Naive B cell (primary cell): Measurements from ENCODE around the gene GAPVD1. TPM values are rescaled to one million over a fixed set of nuclear protein-coding genes. Genes with fewer than 3 reads are reported as not detected.
"Not testable (repeated sequence)": the region's sequence is repeated elsewhere in the genome, so short reads cannot be mapped to it uniquely, and the experiment has no call there.

Source experiments
- ATAC-seq, 2 donors: fragments of 150-1000 bp; cut with Tn5 transposase; 2 replicates each; pipeline ENCODE4 v1.10.0; 2021; ENCODE audit warnings: low read depth in 2 of 2, mild to moderate bottlenecking in 2 of 2, moderate library complexity in 2 of 2
- DNase-seq: peaks from one replicate; pipeline ENCODE4 v3.0.0; 2022
- H3K27ac Mint-ChIP-seq, 6 donors: one replicate each; pipeline ENCODE4 v1.8.0; 2020 to 2022; ENCODE audit warnings: mild to moderate bottlenecking in 6 of 6, mixed read lengths in 6 of 6, moderate library complexity in 5 of 6, inconsistent platforms in 2 of 6
- H3K27me3 Mint-ChIP-seq, 3 donors: one replicate each; pipeline ENCODE4 v1.8.0; 2021 to 2022; ENCODE audit warnings: mixed read lengths in 3 of 3, mild to moderate bottlenecking in 1 of 3
- H3K36me3 Mint-ChIP-seq, 2 donors: one replicate each; pipeline ENCODE4 v1.8.0; 2020 to 2022; ENCODE audit warnings: mixed read lengths in 2 of 2, inconsistent platforms in 1 of 2, mild to moderate bottlenecking in 1 of 2
- H3K4me1 Mint-ChIP-seq, 3 donors: one replicate each; pipeline ENCODE4 v1.8.0; 2020 to 2022; ENCODE audit warnings: mixed read lengths in 3 of 3, inconsistent platforms in 1 of 3, mild to moderate bottlenecking in 1 of 3, moderate library complexity in 1 of 3
- H3K4me3 Mint-ChIP-seq, 8 donors: one replicate each; pipeline ENCODE4 v1.8.0; 2020 to 2022; ENCODE audit warnings: mild to moderate bottlenecking in 8 of 8, mixed read lengths in 8 of 8, moderate library complexity in 8 of 8, inconsistent platforms in 2 of 8
- H3K9me3 Mint-ChIP-seq, 7 donors: one replicate each; pipeline ENCODE4 v1.8.0; 2020 to 2022; ENCODE audit warnings: mixed read lengths in 7 of 7, mild to moderate bottlenecking in 5 of 7, inconsistent platforms in 2 of 7, moderate library complexity in 1 of 7
- polyA plus RNA-seq, 6 donors: library from polyadenylated mRNA; unstranded; fragments of 300-500 nt; fragmentation: Illumina TruSeq; gene quantifications; one replicate each; pipeline ENCODE4 v1.2.3, GENCODE V29; 2021; ENCODE audit warnings: low read depth in 6 of 6

GAPVD1 gene
- polyA plus RNA-seq, 6 donors from 2014 or later = 28.4 to 64.9 (median 39.0) TPM

DNA sequence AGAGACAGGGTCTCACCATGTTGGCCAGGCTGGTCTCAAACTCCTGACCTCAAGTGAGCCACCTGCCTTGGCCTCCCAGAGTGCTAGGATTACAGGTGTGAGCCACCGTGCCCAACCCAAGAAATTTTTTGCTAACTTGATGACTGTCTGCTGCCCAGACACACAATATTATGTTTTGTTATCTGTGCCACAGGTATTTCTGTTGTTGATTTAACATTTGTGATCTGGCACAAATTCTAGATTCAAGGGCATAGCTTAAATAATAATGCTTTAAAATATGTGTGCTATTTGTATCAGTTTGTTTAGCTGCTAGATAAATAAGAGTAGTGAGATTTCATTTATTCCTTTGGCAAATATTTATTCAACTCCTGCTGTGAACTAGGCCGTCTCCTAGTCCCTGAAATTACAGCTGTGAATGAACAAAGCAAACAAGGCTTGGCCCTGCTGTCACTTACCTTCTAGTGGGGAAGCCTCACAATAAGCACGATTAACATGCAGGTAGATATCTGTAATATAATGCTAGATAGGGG lies 35.3 kb downstream of the GAPVD1 start:
- Mint-ChIP-seq H3K27me3 (no peaks in the 10 kb centered on the region), H3K36me3 (peaks cover 0 to 8% of the 10 kb centered on the region in 2 donors), H3K9me3 (no peaks in the 10 kb centered on the region), H3K4me3 (no peak overlapping the region), H3K4me1 (peaks cover 8 to 11% (median 11%) of the 10 kb centered on the region in 3 donors), H3K27ac (peak overlapping the region in 2 of 6 donors; percentile 29 to 82)
- DNase-seq = no peak
- no peak for ATAC-seq

DNA sequence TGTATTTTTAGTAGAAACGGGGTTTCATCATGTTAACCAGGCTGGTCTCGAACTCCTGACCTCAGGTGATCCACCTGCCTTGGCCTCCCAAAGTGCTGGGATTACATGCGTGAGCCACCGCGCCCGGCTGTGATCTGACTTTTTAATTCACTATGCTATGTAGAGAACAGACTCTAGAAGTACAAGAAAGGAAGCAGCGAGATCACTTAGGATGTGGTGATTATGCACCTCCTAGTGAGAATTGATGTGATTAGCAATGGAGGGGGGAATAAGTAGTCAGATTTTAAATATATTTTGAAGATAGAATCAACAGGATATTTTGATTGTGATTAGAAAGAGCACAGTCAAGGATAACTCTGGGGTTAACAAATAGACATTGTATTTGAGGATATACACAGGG lies 36.3 kb downstream of the GAPVD1 start:
- H3K4me3 Mint-ChIP-seq = no peak overlapping the region
- H3K4me1 Mint-ChIP-seq = peaks cover 8 to 11% (median 11%) of the 10 kb centered on the region in 3 donors
- no peak for DNase-seq
- H3K9me3 Mint-ChIP-seq = no peaks in the 10 kb centered on the region
- H3K27me3 Mint-ChIP-seq = no peaks in the 10 kb centered on the region
- H3K36me3 Mint-ChIP-seq = peaks cover 0 to 8% of the 10 kb centered on the region in 2 donors
- ATAC-seq = no peak
- peak overlapping the region in 3 of 6 donors; percentile 61 to 91 (median 77) for H3K27ac Mint-ChIP-seq

DNA sequence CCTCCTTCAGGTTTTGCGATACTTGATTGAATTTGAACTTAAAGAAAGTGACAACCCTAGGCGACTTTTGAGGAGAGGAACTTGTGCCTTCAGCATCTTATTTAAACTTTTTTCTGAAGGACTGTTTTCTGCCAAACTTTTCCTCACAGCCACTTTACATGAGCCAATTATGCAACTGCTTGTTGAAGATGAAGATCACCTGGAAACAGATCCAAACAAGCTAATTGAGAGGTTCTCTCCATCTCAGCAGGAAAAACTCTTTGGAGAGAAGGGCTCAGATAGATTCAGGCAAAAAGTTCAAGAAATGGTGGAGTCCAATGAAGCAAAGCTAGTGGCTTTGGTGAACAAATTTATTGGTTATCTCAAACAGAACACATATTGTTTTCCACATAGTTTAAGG lies 40.6 kb downstream of the GAPVD1 start:
- H3K36me3 Mint-ChIP-seq = peaks cover 7 to 18% of the 10 kb centered on the region in 2 donors
- no peaks in the 10 kb centered on the region for H3K27me3 Mint-ChIP-seq
- no peak overlapping the region for H3K4me3 Mint-ChIP-seq
- H3K4me1 Mint-ChIP-seq = peaks cover 1 to 10% (median 7%) of the 10 kb centered on the region in 3 donors
- DNase-seq (no peak), ATAC-seq (no peak)
- no peaks in the 10 kb centered on the region for H3K9me3 Mint-ChIP-seq
- H3K27ac Mint-ChIP-seq = no peak overlapping the region

DNA sequence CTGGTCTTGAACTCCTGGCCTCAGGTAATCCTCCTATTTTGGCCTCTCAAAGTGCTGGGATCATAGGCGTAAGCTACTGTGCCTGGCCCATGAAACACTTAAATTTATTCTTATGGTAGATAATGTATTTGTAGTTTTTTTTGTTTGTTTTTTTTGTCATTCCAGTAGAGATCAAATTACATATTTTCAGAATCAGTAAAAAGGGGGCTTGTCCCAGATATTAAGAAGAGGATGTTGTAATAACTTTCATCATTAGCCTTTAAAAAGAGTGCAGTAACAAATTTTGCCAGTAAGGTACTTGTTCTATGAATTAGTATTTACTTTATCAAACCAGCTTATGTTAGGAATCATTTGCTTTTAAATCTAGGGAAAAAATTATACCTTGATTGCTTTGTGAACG lies 42.6 kb downstream of the GAPVD1 start:
- ATAC-seq = no peak
- no peak for DNase-seq
- Mint-ChIP-seq H3K4me3 (no peak overlapping the region), H3K27ac (peak overlapping the region in 2 of 6 donors; percentile 1 to 23), H3K36me3 (peaks cover 16 to 27% of the 10 kb centered on the region in 2 donors), H3K27me3 (no peaks in the 10 kb centered on the region), H3K9me3 (no peaks in the 10 kb centered on the region), H3K4me1 (no peaks in the 10 kb centered on the region)

DNA sequence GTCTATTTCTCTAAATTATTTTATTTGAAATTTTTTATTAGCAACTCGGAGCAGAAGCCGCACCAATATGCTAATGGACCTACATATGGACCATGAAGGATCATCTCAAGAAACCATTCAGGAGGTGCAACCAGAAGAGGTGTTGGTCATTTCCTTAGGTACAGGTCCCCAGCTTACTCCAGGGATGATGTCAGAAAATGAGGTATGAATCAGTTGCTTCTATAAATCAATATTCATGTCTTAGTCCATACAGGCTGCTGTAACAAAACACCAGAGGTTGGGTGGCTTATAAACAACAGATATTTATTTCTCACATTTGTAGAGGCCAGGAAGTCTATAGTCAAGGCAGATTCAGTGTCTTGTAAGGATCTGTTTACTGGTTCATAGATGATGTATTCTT lies 50.8 kb downstream of the GAPVD1 start:
- Mint-ChIP-seq H3K27me3 (no peaks in the 10 kb centered on the region), H3K9me3 (peaks cover 0 to 12% (median 3%) of the 10 kb centered on the region in 7 donors), H3K36me3 (peaks cover 36 to 46% of the 10 kb centered on the region in 2 donors), H3K4me1 (no peaks in the 10 kb centered on the region), H3K4me3 (no peak overlapping the region), H3K27ac (peak overlapping the region in 1 of 6 donors; percentile 42)
- no peak for ATAC-seq
- DNase-seq = no peak

DNA sequence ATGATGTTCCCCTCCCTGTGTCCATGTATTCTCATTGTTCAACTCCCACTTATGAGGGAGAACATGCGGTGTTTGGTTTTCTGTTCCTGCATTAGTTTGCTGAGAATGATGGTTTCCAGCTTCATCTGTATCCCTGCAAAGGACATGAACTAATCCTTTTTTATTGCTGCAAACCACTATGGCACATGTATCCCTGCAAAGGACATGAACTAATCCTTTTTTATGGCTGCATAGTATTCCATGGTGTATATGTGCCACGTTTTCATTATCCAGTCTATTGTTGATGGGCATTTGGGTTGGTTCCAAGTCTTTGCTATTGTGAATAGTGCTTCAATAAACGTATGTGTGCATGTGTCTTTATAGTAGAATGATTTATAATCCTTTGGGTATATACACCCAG lies 54.7 kb downstream of the GAPVD1 start:
- DNase-seq, H3K27me3 Mint-ChIP-seq, H3K27ac Mint-ChIP-seq, H3K4me1 Mint-ChIP-seq, H3K4me3 Mint-ChIP-seq, ATAC-seq: not testable (repeated sequence)
- Mint-ChIP-seq H3K9me3 (peaks cover 0 to 22% (median 12%) of the 10 kb centered on the region in 7 donors), H3K36me3 (peaks cover 34 to 41% of the 10 kb centered on the region in 2 donors)

DNA sequence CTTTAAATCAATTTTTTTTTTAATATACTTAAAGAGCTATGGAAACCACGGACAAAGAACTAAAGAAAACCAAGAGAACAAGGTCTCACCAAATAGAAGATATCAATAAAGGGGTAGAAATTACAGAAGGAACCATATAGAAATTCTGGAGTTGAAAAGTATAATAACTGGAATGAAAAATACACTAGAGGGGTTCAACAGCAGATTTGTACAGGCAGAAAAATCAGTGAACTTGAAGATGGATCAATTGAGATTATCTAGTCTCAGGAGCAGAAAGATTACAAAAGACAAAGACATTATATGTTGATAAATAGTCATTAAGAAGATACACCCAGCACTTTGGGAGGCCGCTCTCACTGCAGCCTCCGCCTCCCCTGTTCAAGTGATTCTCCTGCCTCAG lies 56.1 kb downstream of the GAPVD1 start:
- Mint-ChIP-seq H3K4me3 (no peak overlapping the region), H3K36me3 (peaks cover 30 to 31% of the 10 kb centered on the region in 2 donors), H3K4me1 (no peaks in the 10 kb centered on the region), H3K9me3 (peaks cover 0 to 22% (median 12%) of the 10 kb centered on the region in 7 donors), H3K27ac (peak overlapping the region in 2 of 6 donors; percentile 11 to 40), H3K27me3 (no peaks in the 10 kb centered on the region)
- ATAC-seq (no peak), DNase-seq (no peak)

DNA sequence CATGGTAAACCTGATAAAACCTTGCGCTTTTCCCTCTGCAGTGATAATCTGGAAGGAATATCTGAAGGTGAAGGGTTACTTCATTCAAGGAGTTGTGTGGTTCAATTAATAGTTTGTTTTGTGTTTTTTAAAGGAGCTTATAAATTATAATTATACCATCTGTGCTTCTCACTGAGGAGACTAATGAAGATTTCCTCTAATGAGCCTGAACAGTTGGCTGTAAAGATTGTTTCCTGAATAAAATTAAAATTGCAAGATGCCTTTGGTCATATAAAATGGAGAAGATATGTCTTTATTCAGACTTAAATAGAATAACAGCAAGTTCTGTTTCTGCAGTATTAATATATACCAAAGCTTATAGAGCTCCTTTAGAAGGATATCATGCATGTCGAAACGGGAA lies 59.9 kb downstream of the GAPVD1 start:
- no peak overlapping the region for H3K27ac Mint-ChIP-seq
- no peaks in the 10 kb centered on the region for H3K4me1 Mint-ChIP-seq
- DNase-seq (no peak), ATAC-seq (no peak)
- H3K4me3 Mint-ChIP-seq = no peak overlapping the region
- H3K27me3 Mint-ChIP-seq = no peaks in the 10 kb centered on the region
- H3K36me3 Mint-ChIP-seq = peaks cover 21 to 22% of the 10 kb centered on the region in 2 donors
- H3K9me3 Mint-ChIP-seq = peaks cover 0 to 14% (median 8%) of the 10 kb centered on the region in 7 donors

DNA sequence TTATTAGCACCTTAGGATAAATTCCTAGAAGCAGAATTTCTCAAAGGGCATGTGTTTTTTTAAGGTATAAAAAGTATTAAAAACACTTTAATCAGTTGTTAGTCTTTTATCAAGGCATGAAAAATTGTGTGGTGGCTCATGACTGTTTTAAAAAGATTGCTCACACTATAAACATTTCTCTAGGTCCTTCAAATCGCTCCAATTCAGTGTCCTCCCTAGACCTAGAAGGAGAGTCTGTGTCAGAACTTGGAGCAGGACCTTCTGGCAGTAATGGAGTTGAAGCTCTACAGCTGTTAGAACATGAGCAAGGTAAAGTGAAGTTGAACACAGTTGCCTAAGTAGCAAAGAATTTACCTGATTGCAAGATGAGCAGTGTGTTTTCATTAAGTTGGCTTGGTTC lies 62.0 kb downstream of the GAPVD1 start:
- Mint-ChIP-seq H3K27ac (no peak overlapping the region), H3K9me3 (no peaks in the 10 kb centered on the region), H3K27me3 (no peaks in the 10 kb centered on the region), H3K4me3 (no peak overlapping the region), H3K36me3 (peaks cover 10 to 19% of the 10 kb centered on the region in 2 donors), H3K4me1 (no peaks in the 10 kb centered on the region)
- DNase-seq = no peak
- no peak for ATAC-seq

DNA sequence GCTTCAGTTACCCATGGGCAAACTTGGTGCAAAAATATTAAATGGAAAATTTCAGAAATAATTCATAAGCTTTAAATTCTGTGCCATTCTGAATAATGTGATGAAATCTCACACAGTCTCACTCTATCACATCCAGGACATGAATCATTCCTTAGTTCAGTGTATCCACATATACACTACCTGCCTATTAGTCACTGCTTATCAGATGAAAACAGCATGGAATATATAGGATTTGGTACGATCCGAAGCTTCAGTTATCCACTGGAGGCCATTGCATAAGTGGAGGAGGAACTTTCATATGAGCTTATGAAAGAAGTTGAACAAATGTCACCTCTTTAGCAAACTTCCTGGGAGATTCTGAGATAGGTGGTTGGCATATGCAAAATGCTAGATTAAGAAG lies 64.2 kb downstream of the GAPVD1 start:
- no peak for DNase-seq
- Mint-ChIP-seq H3K27ac (no peak overlapping the region), H3K4me3 (no peak overlapping the region), H3K27me3 (no peaks in the 10 kb centered on the region), H3K36me3 (peaks cover 10 to 25% of the 10 kb centered on the region in 2 donors), H3K4me1 (no peaks in the 10 kb centered on the region), H3K9me3 (no peaks in the 10 kb centered on the region)
- no peak for ATAC-seq

DNA sequence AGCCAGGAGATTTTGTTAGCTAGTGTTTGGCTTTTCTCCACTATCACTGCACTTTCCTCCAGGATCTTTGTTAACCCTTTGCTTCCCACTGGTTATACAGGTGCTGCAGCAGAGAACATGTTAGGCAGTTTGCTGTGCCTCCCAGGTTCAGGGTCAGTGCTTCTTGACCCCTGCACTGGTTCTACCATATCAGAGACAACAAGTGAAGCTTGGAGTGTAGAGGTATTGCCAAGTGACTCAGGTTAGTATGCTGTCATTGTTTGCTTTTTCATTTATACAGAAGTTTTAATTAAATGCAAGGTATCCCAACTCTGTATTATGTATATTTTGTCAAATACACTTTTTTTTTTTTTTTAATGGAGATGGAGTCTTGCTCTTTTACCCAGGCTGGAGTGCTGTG lies 68.4 kb downstream of the GAPVD1 start:
- DNase-seq (no peak), ATAC-seq (no peak)
- H3K27me3 Mint-ChIP-seq = no peaks in the 10 kb centered on the region
- no peaks in the 10 kb centered on the region for H3K9me3 Mint-ChIP-seq
- peaks cover 19 to 28% of the 10 kb centered on the region in 2 donors for H3K36me3 Mint-ChIP-seq
- no peak overlapping the region for H3K27ac Mint-ChIP-seq
- no peaks in the 10 kb centered on the region for H3K4me1 Mint-ChIP-seq
- no peak overlapping the region for H3K4me3 Mint-ChIP-seq

DNA sequence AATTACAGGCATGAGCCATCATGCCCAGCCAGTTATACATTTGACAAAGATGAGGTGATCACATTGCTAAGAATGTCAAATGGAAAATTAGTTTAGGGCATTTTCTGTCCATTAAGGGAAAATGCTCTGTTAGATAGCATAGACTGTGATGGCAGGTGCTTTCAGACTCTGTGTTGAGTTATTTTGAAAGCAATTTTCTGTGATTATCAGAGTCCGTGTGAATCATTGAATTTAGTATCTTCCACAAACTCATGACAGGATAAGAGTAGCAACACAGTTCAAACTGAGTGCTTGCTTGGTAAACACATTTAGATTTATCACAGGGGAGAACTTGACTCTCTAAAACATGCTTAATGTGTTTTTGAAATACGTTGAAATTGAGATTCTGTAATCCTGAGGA lies 69.0 kb downstream of the GAPVD1 start:
- peaks cover 20 to 28% of the 10 kb centered on the region in 2 donors for H3K36me3 Mint-ChIP-seq
- no peaks in the 10 kb centered on the region for H3K4me1 Mint-ChIP-seq
- peak overlapping the region in 2 of 6 donors; percentile 44 to 54 for H3K27ac Mint-ChIP-seq
- DNase-seq (no peak), ATAC-seq (no peak)
- no peaks in the 10 kb centered on the region for H3K27me3 Mint-ChIP-seq
- H3K4me3 Mint-ChIP-seq = no peak overlapping the region
- H3K9me3 Mint-ChIP-seq = no peaks in the 10 kb centered on the region

DNA sequence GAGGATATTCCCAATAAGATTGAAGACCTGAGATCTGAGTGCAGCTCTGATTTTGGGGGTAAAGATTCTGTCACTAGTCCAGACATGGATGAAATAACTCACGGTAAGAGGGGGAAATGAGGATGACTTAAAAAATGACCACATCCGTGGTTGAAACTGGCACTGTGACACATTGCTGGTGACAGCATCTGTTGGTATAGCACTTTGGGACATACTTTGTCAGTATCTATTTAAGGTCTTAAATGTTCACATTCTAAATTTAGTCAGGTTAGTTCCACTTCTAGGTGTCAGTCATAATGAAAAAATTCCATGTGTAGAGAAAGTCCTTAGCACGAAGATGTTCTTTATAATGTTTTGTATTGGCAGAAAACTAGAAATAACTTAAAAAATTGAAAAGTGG lies 70.9 kb downstream of the GAPVD1 start:
- no peaks in the 10 kb centered on the region for H3K9me3 Mint-ChIP-seq
- no peaks in the 10 kb centered on the region for H3K27me3 Mint-ChIP-seq
- H3K27ac Mint-ChIP-seq = peak overlapping the region in 2 of 6 donors; percentile 15 to 66
- no peak overlapping the region for H3K4me3 Mint-ChIP-seq
- DNase-seq = no peak
- H3K36me3 Mint-ChIP-seq = peaks cover 20 to 27% of the 10 kb centered on the region in 2 donors
- no peak for ATAC-seq
- no peaks in the 10 kb centered on the region for H3K4me1 Mint-ChIP-seq

DNA sequence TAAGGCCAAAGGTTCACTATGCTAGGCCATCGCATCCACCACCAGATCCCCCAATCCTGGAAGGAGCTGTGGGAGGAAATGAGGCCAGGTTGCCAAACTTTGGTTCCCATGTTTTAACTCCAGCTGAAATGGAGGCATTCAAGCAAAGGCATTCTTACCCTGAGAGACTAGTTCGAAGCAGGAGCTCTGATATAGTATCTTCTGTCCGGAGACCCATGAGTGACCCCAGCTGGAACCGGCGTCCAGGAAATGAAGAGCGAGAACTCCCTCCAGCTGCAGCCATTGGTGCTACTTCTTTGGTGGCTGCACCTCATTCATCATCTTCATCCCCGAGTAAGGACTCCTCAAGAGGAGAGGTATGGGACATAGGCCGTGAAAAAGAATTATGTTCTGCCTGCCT lies 75.6 kb downstream of the GAPVD1 start:
- Mint-ChIP-seq H3K4me3 (no peak overlapping the region), H3K27ac (peak overlapping the region in 2 of 6 donors; percentile 24 to 71), H3K36me3 (peaks cover 28 to 32% of the 10 kb centered on the region in 2 donors), H3K4me1 (no peaks in the 10 kb centered on the region), H3K9me3 (no peaks in the 10 kb centered on the region), H3K27me3 (no peaks in the 10 kb centered on the region)
- ATAC-seq (no peak), DNase-seq (no peak)

DNA sequence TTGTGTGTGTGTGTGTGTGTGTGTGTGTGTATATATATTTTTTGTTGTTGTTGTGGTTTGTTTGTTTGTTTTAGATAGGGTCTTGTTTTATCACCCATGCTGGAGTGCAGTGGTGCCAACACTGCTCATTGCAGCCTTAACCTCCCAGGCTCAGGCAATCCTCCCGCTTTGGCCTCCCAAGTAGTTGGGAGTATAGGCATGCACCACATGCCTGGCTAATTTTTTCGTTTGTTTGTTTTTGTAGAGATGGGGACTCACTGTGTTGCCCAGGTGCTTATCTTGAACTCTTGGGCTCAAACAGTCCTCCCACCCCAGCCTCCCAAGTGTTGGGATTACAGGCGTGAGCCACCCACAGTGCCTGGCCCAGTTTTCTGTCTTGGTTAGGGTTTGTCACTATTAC lies 77.3 kb downstream of the GAPVD1 start:
- Mint-ChIP-seq H3K4me3 (no peak overlapping the region), H3K27me3 (no peaks in the 10 kb centered on the region), H3K36me3 (peaks cover 23 to 28% of the 10 kb centered on the region in 2 donors), H3K9me3 (no peaks in the 10 kb centered on the region), H3K4me1 (no peaks in the 10 kb centered on the region), H3K27ac (peak overlapping the region in 3 of 6 donors; percentile 33 to 69 (median 60))
- ATAC-seq = no peak
- DNase-seq = no peak
